Psoas muscle (tissue), 8 donors: ENCODE data around the gene PTGER2. TPM values are rescaled to one million over a fixed set of nuclear protein-coding genes. Genes with fewer than 3 reads are reported as not detected.

ENCODE experiments used
- ATAC-seq, 4 donors: fragments of 200-7000 bp; cut with Tn5 transposase; one replicate each; pipeline ENCODE4 v1.9.1; 2020; ENCODE audit warnings: moderate library complexity in 3 of 4, mild to moderate bottlenecking in 2 of 4
- DNase-seq, 2 donors: peaks; one replicate each; pipeline ENCODE4 v3.0.0-alpha.2; 2020
- H3K27ac ChIP-seq: fragments of 200-600 bp; one replicate; pipeline ENCODE4 v1.8.0; 2022
- H3K27me3 ChIP-seq, 3 donors: fragments of 200-600 bp in 1 of 3; one replicate each; pipeline versions ENCODE4 v1.6.1 to v1.8.0; 2013 to 2022; ENCODE audit warnings: low read length in 2 of 3, mild to moderate bottlenecking in 2 of 3, moderate library complexity in 1 of 3; ENCODE audit not compliant: insufficient read depth in 3 of 3
- H3K36me3 ChIP-seq, 2 donors: fragments of 200-600 bp in 1 of 2; one replicate each; pipeline versions ENCODE4 v1.6.1 to v1.8.0; 2013 to 2022; ENCODE audit warnings: low read depth in 1 of 2, mild to moderate bottlenecking in 1 of 2, moderate library complexity in 1 of 2; ENCODE audit not compliant: insufficient read depth in 1 of 2
- H3K4me1 ChIP-seq: fragments of 200-600 bp; one replicate; pipeline ENCODE4 v1.8.0; 2022
- H3K4me3 ChIP-seq: fragments of 200-600 bp; one replicate; pipeline ENCODE4 v1.8.0; 2022; ENCODE audit warnings: mild to moderate bottlenecking
- H3K9me3 ChIP-seq: fragments of 200-600 bp; one replicate; pipeline ENCODE4 v1.8.0; 2022
- CTCF ChIP-seq: fragments of 200-600 bp; IDR thresholded peaks from one replicate; pipeline ENCODE4 v1.8.0; 2022; ENCODE audit warnings: antibody characterized with exemption
- WGBS, 3 donors: extraction: QIAGEN DNeasy Blood & Tissue Kit; methylation state at CpG; one replicate each; pipeline versions ENCODE4 v1.1.6 to v1.1.7; 2013; 5-methylcytosine and 5-hydroxymethylcytosine counted together
- intact Hi-C, 2 donors: fragments of 100-400 bp; cut with DNase I; formaldehyde crosslinking; loops; one replicate each; pipeline versions ENCODE4 v1.11.0 to v1.14.2; 2022
- polyA plus RNA-seq, 3 donors: library from polyadenylated mRNA; stranded (reverse); fragments of 200-250 nt; gene quantifications; one replicate each; pipeline ENCODE4 v1.2.3, GENCODE V29; 2013
- total RNA-seq, 4 donors: library from RNA; stranded (reverse); fragmentation: NEBNext Ultra II Directional in 2 of 4; extraction: Animal tissue kit (Norgen Biotek cat#: 25700) in 2 of 4; gene quantifications; one replicate each; pipeline versions ENCODE4 v1.2.1 to v1.2.4, GENCODE V29; 2021 to 2023
- donor health status: healthy with polysubstance abuse.
- donor health status: DM: no; HTN: no; CAD: no; lungs with moderate emphysema.
- donor health status: Bipolar disorder and iron deficiency.
- donor health status: healthy.
- donor health status: DM: yes; HTN: yes; CAD: no.
- donor health status: DM: no; HTN: no; CAD: no.
- donor health status: DM: no; HTN: no; CAD: no.
- donor health status: DM: yes; HTN: yes; CAD: no.

PTGER2 gene
- total and polyA plus RNA-seq, 7 donors: 0.08 to 0.57 (median 0.26) TPM

GRCh38 chr14:52336241-52336640 is 22.1 kb downstream of the PTGER2 start:
- WGBS, 3 donors: 84 to 90% (median 85%) methylated on average over 2 of the region's 2 CpGs
- intact Hi-C loops: no loop called here
- no peaks in the 10 kb centered on the region for H3K4me1 ChIP-seq
- no peaks in the 10 kb centered on the region for H3K27me3 ChIP-seq
- TF ChIP-seq CTCF: no peak
- H3K4me3 ChIP-seq: no peak overlapping the region
- no peak for ATAC-seq
- H3K9me3 ChIP-seq: no peaks in the 10 kb centered on the region
- H3K36me3 ChIP-seq: no peaks in the 10 kb centered on the region
- no peak for DNase-seq
- H3K27ac ChIP-seq: no peak overlapping the region

GRCh38 chr14:52338051-52338681 is 24.1 kb downstream of the PTGER2 start:
- no peaks in the 10 kb centered on the region for H3K9me3 ChIP-seq
- DNase-seq (no peak), ATAC-seq (no peak)
- H3K27me3 ChIP-seq: no peaks in the 10 kb centered on the region
- intact Hi-C loops: no loop called here
- H3K36me3 ChIP-seq: no peaks in the 10 kb centered on the region
- no peak overlapping the region for H3K4me3 ChIP-seq
- no peak overlapping the region for H3K27ac ChIP-seq
- 95 to 98% (median 97%) methylated on average over 1 of the region's 1 CpG for WGBS, 3 donors
- TF ChIP-seq CTCF: no peak
- no peaks in the 10 kb centered on the region for H3K4me1 ChIP-seq

- H3K9me3 ChIP-seq: no peaks in the 10 kb centered on the region
- H3K27me3 ChIP-seq: no peaks in the 10 kb centered on the region
- no peak overlapping the region for H3K4me3 ChIP-seq
- no peak overlapping the region for H3K27ac ChIP-seq
- H3K36me3 ChIP-seq: no peaks in the 10 kb centered on the region
- 81 to 93% (median 91%) methylated on average over 1 of the region's 1 CpG for WGBS, 3 donors
- no peaks in the 10 kb centered on the region for H3K4me1 ChIP-seq
- TF ChIP-seq CTCF: no peak
- no peak for ATAC-seq
- intact Hi-C loops: no loop called here
- no peak for DNase-seq
Measured at GRCh38 chr14:52339262-52339661, 25.1 kb downstream of the PTGER2 start.

GRCh38 chr14:52342849-52343596 is 28.9 kb downstream of the PTGER2 start:
- 44 to 56% (median 52%) methylated on average over 1 of the region's 1 CpG for WGBS, 3 donors
- TF ChIP-seq CTCF: no peak
- Histone ChIP-seq H3K4me1 (no peaks in the 10 kb centered on the region), H3K27ac (no peak overlapping the region), H3K27me3 (no peaks in the 10 kb centered on the region), H3K4me3 (no peak overlapping the region), H3K36me3 (no peaks in the 10 kb centered on the region), H3K9me3 (no peaks in the 10 kb centered on the region)
- intact Hi-C loops: no loop called here
- no peak for DNase-seq
- ATAC-seq: no peak
